HL-60 (cell line): ENCODE data around the gene PRSS27.

ENCODE experiments used
- CTCF ChIP-seq: IDR thresholded peaks from one replicate; pipeline ENCODE4 v1.5.1; 2011; ENCODE audit warnings: low read length, control low read depth, inconsistent platforms; ENCODE audit not compliant: insufficient read depth
- GABPA ChIP-seq: IDR thresholded peaks from 2 replicates; pipeline ENCODE4 v1.6.1; 2012; ENCODE audit warnings: low read depth
- POLR2AphosphoS5 ChIP-seq: IDR thresholded peaks from 2 replicates; pipeline ENCODE4 v1.6.1; 2012; ENCODE audit warnings: low read depth
- REST ChIP-seq: IDR thresholded peaks from 2 replicates; pipeline ENCODE4 v1.6.1; 2012; ENCODE audit warnings: low read depth; ENCODE audit not compliant: insufficient replicate concordance

- TF ChIP-seq CTCF (no peak), POLR2AphosphoS5 (no peak), GABPA (no peak), REST (no peak)
These were observed 8.0 kb downstream of the PRSS27 start for GRCh38 chr16:2712063-2712441.
